ENCODE results near the gene FHOD3. TPM values are rescaled to one million over a fixed set of nuclear protein-coding genes. Genes with fewer than 3 reads are reported as not detected.

Gene FHOD3
- total and polyA plus RNA-seq, 2 of the 8 experiments (the other 6 are each of a cell fraction or from before 2014, with no cell fraction given): 9.7 to 10.5 TPM

DNA sequence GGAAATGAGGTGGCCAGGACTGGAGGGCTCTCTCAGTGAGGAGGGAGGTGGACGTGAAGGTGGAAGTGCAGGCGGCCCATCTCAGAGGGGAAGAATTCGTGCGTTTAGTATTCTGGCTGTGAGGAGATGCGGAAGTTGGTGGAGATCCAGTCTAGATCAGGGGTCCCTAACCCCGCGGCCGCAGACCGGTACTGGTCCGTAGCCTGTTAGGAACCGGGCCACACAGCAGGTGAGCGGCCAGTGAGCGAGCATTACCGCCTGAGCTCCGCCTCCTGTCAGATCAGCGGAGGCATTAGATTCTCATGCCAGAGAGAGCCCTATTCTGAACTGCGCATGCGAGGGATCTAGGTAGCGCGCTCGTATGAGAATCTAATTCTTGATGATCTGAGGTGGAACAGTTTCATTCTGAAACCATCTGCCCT, 1.6 kb upstream of the FHOD3 start:
- no peak overlapping the region for H3K27ac ChIP-seq (ENCODE audit: low read depth, low read length)
- H3K14ac ChIP-seq (ENCODE audit: insufficient read length): no peak overlapping the region
- H4K20me1 ChIP-seq (replicated peaks in 1 of 2; ENCODE audit: control insufficient read depth in 1 of 2, insufficient read depth in 2 of 2, low read length in 2 of 2): peaks cover 0 to 2% of the 10 kb centered on the region in 2 experiments
- no peaks in the 10 kb centered on the region for H3K79me2 ChIP-seq (ENCODE audit: control insufficient read depth in 1 of 2, insufficient read depth in 2 of 2, low read length in 2 of 2)
- no peak overlapping the region for H3K4ac ChIP-seq (replicated peaks; ENCODE audit: insufficient read length, low read depth, low read length)
- H3K36me3 ChIP-seq (ENCODE audit: control insufficient read depth in 2 of 4, insufficient read depth in 4 of 4, low read length in 3 of 4): no peaks in the 10 kb centered on the region
- no peak overlapping the region for H4K5ac ChIP-seq (ENCODE audit: insufficient read length, low read depth, low read length)
- peaks cover 11 to 36% (median 33%) of the 10 kb centered on the region in 4 experiments for H3K27me3 ChIP-seq (replicated peaks in 1 of 4; ENCODE audit: control insufficient read depth in 3 of 4, extremely low read depth in 1 of 4, insufficient read depth in 3 of 4, low read length in 3 of 4)
- TF ChIP-seq ZNF274 (IDR thresholded peaks at IDR 0.05; ENCODE audit: borderline replicate concordance, extremely low read depth, low read length) (no peak), BCL11A (IDR thresholded peaks at IDR 0.05; ENCODE audit: low read depth in 2 of 2, low read length in 2 of 2) (no peak), EGR1 (IDR thresholded peaks at IDR 0.05; ENCODE audit: borderline replicate concordance, low read depth, low read length) (no peak), SP2 (IDR thresholded peaks at IDR 0.05; ENCODE audit: low read length) (no peak), CEBPB (IDR thresholded peaks at IDR 0.05; ENCODE audit: low read depth, low read length) (no peak), EP300 (IDR thresholded peaks at IDR 0.05; ENCODE audit: borderline replicate concordance in 1 of 2, low read depth in 2 of 2, low read length in 2 of 2) (peak in 1 of 2 experiments; percentile 84; a peak in 1 of 3 replicates), EZH2 (IDR thresholded peaks at IDR 0.05; ENCODE audit: low read depth, low read length, severe bottlenecking) (peak; percentile 3), RXRA (IDR thresholded peaks at IDR 0.05; ENCODE audit: insufficient read depth, low read depth, low read length) (no peak)
- TF ChIP-seq, protein P1, sequence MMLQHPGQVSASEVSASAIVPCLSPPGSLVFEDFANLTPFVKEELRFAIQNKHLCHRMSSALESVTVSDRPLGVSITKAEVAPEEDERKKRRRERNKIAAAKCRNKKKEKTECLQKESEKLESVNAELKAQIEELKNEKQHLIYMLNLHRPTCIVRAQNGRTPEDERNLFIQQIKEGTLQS (IDR thresholded peaks at IDR 0.05; ENCODE audit: insufficient read depth, low read depth, low read length): no peak
- H2BK120ac ChIP-seq (replicated peaks; ENCODE audit: low read depth, low read length): no peak overlapping the region
- H3K4me1 ChIP-seq (replicated peaks in 1 of 4; ENCODE audit: control insufficient read depth in 3 of 4, insufficient read depth in 4 of 4, low read length in 3 of 4): no peaks in the 10 kb centered on the region; a peak in 1 of 7 replicates
- H4K91ac ChIP-seq (replicated peaks; ENCODE audit: insufficient read length, low read length): no peak overlapping the region
- H3K4me2 ChIP-seq (ENCODE audit: insufficient read depth in 1 of 2, low read depth in 2 of 2, low read length in 2 of 2): peak overlapping the region; percentile 67 to 98
- H3K4me3 ChIP-seq (ENCODE audit: extremely low read depth in 1 of 4, insufficient read depth in 2 of 4, low read depth in 3 of 4, low read length in 4 of 4): peak overlapping the region; percentile 19 to 81 (median 34); a peak in 7 of 8 replicates
- no peak overlapping the region for H3K9ac ChIP-seq (replicated peaks in 1 of 4; ENCODE audit: extremely low read depth in 1 of 4, low read depth in 3 of 4, low read length in 3 of 4)
- no peak overlapping the region for H2BK12ac ChIP-seq (ENCODE audit: low read depth, low read length)
- ChIA-PET CTCF (ENCODE audit: partially characterized antibody) (interaction anchor here (0.8 to 2.3 kb wide), 6 partner anchors 12 to 391 kb away, joined by 3 to 19 read pairs (median 4); no protein-coding TSS in a partner anchor), POLR2A (ENCODE audit: partially characterized antibody) (interaction anchor here (1.0 kb wide), 1 partner anchor 108 kb away, joined by 3 read pairs; no protein-coding TSS in a partner anchor)
- H2AFZ ChIP-seq (ENCODE audit: low read length): no peak overlapping the region
- no peak for DNase-seq (ENCODE audit: low read depth in 1 of 2, low spot score in 2 of 2)
- no peaks in the 10 kb centered on the region for H3K9me3 ChIP-seq (ENCODE audit: insufficient read depth in 2 of 2, low read depth in 1 of 2, low read length in 1 of 2)
- H4K8ac ChIP-seq (ENCODE audit: extremely low read depth, insufficient read depth, low read length): no peak overlapping the region
- H3K23ac ChIP-seq (ENCODE audit: insufficient read length): no peak overlapping the region
- H3K23me2 ChIP-seq (ENCODE audit: low read depth, low read length): peaks cover 12% of the 10 kb centered on the region; the same call in 1 of the 2 replicates
- WGBS, 2 experiments (ENCODE audit: extremely low coverage in 1 of 2, insufficient coverage in 1 of 2, insufficient read length in 1 of 2, insufficient replicate concordance in 2 of 2, low coverage in 1 of 2, low lambda C conversion rate in 2 of 2, missing lambda C conversion rate in 1 of 2): 4% methylated on average over 6 of the region's 21 CpGs; no CpG with 5 or more reads in 1 of the 2 experiments
- FAIRE-seq: no peak
- no peak overlapping the region for H2AK5ac ChIP-seq (ENCODE audit: low read depth, low read length)
- no peak overlapping the region for H2BK5ac ChIP-seq (ENCODE audit: low read depth, low read length)
- H3K56ac ChIP-seq (replicated peaks; ENCODE audit: insufficient read length, low read depth, low read length): no peak overlapping the region
- H2BK15ac ChIP-seq (ENCODE audit: low read length): no peak overlapping the region
- H3K18ac ChIP-seq (ENCODE audit: extremely low read depth, low read length): no peak overlapping the region
- H3K79me1 ChIP-seq (ENCODE audit: low read depth, low read length): no peaks in the 10 kb centered on the region; the same call in 1 of the 2 replicates
- no peak overlapping the region for H2BK20ac ChIP-seq (ENCODE audit: low read length)
